ENCODE data around the gene IL17A.

- TF ChIP-seq POLR2A (IDR thresholded peaks at IDR 0.05; ENCODE audit: low read depth) (no peak), EP300 (IDR thresholded peaks at IDR 0.05) (no peak)
These were observed 47.9 kb upstream of the IL17A start for GRCh38 chr6:52138284-52138683.

Measured in esophagus muscularis mucosa (tissue), 2 donors.